Smooth muscle cell (in vitro differentiated cells): ENCODE measurements around the gene MAGI2. TPM values are rescaled to one million over a fixed set of nuclear protein-coding genes. Genes with fewer than 3 reads are reported as not detected.
A peak's percentile ranks its signal among the peaks of the same experiment; 100 is the strongest.

Experiments used
- DNase-seq: peaks from one replicate; lab custom pipeline; 2025; ENCODE audit not compliant: unreplicated experiment; lab: John Stamatoyannopoulos, UW
- H2AFZ ChIP-seq: fragments of 200-600 bp; sonication (generic); 2 replicates; pipeline ENCODE4 v1.6.0; 2016; ENCODE audit warnings: antibody characterized with exemption, low read depth, mild to moderate bottlenecking
- H3F3A ChIP-seq: fragments of 200-600 bp; sonication (generic); 2 replicates; pipeline ENCODE4 v1.6.0; 2017; ENCODE audit warnings: antibody characterized with exemption, low read depth
- H3K27ac ChIP-seq: fragments of 200-600 bp; sonication (generic); 2 replicates; pipeline ENCODE4 v1.5.1; 2016; ENCODE audit warnings: low read depth, mild to moderate bottlenecking
- H3K27me3 ChIP-seq: fragments of 200-600 bp; sonication (generic); 2 replicates; pipeline ENCODE4 v1.6.1; 2016; ENCODE audit warnings: low read depth, mild to moderate bottlenecking
- H3K36me3 ChIP-seq: fragments of 200-600 bp; sonication (generic); 2 replicates; pipeline ENCODE4 v1.5.1; 2016; ENCODE audit warnings: low read depth
- H3K4me1 ChIP-seq: fragments of 200-600 bp; sonication (generic); 2 replicates; pipeline ENCODE4 v1.5.1; 2016; ENCODE audit warnings: low read depth
- H3K4me2 ChIP-seq: fragments of 200-600 bp; sonication (generic); 2 replicates; pipeline ENCODE4 v1.6.0; 2016; ENCODE audit warnings: mild to moderate bottlenecking
- H3K4me3 ChIP-seq: fragments of 200-600 bp; sonication (generic); 2 replicates; pipeline ENCODE4 v1.5.1; 2016; ENCODE audit warnings: mild to moderate bottlenecking
- H3K79me2 ChIP-seq: fragments of 200-600 bp; sonication (generic); 2 replicates; pipeline ENCODE4 v1.6.0; 2016; ENCODE audit warnings: low read depth, mild to moderate bottlenecking
- H3K9ac ChIP-seq: fragments of 200-600 bp; sonication (generic); 2 replicates; pipeline ENCODE4 v1.6.0; 2016; ENCODE audit warnings: low read depth
- H3K9me3 ChIP-seq: fragments of 200-600 bp; sonication (generic); replicated peaks from 2 replicates; pipeline ENCODE4 v1.5.1; 2016; ENCODE audit warnings: low read depth
- H4K20me1 ChIP-seq: fragments of 200-600 bp; sonication (generic); 2 replicates; pipeline ENCODE4 v1.6.0; 2016; ENCODE audit warnings: low read depth
- WGBS: methylation state at CpG from one replicate; pipeline ENCODE4 v1.1.7; 2016; ENCODE audit warnings: low lambda C conversion rate; 5-methylcytosine and 5-hydroxymethylcytosine counted together
- polyA plus RNA-seq: library from polyadenylated mRNA; unstranded; fragments of >200 nt; fragmentation: Nextera tagmentation; extraction: Ambion mirVana; gene quantifications from 2 replicates; pipeline ENCODE4 v1.2.1, GENCODE V29; 2016
- total RNA-seq: library from RNA; depleted of rRNA; stranded (reverse); fragments of >200 nt; gene quantifications from 2 replicates; pipeline ENCODE4 v1.2.3, GENCODE V29; 2014
- TF ChIP-seq, protein P1 (sequence below): fragments of 200-600 bp; sonication (generic); IDR thresholded peaks from 2 replicates; pipeline ENCODE4 v1.5.1; 2017; ENCODE audit warnings: borderline replicate concordance, mild to moderate bottlenecking, antibody characterized with exemption; ENCODE audit not compliant: insufficient read depth, poor library complexity, severe bottlenecking

The MAGI2 gene
- total and polyA plus RNA-seq, 2 experiments from 2014 or later = 3.4 to 10.7 TPM

DNA sequence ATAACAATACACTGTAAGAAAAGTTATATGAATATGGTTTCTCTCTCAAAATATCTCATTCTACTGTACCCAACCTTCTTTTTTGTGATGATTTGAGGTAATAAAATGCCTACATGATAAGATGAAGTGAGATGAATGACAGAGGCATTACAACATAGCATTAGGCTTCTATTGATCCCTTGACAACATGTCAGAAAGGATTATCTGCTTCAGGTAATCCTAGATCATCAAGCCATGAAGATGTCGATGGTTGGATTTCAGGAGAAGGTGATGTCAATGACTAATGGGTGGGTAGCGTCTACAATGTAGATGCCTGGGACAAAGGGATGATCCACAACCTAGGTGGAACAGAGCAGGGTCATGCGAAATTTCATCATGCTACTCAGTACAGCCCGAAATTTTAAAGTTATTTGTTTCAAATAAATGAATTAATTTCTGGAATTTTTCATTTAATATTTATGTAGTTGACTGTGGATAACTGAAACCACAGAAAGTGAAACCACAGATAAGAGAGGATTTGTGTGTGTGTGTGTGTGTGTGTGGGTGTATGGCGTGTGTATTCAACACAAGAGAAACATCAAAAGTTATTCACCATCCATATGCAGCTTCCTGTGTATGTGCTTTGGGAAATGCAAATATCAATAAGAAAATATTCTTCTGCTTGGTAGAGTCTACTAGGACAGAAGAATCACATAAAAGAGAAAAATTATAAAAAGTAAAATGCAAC is 77.0 kb downstream of the MAGI2 start:
- no peaks in the 10 kb centered on the region for H3K27me3 ChIP-seq
- H3K4me2 ChIP-seq = peak overlapping the region; percentile 54
- no peak overlapping the region for H3K4me3 ChIP-seq
- no peaks in the 10 kb centered on the region for H3K4me1 ChIP-seq
- TF ChIP-seq, protein P1, sequence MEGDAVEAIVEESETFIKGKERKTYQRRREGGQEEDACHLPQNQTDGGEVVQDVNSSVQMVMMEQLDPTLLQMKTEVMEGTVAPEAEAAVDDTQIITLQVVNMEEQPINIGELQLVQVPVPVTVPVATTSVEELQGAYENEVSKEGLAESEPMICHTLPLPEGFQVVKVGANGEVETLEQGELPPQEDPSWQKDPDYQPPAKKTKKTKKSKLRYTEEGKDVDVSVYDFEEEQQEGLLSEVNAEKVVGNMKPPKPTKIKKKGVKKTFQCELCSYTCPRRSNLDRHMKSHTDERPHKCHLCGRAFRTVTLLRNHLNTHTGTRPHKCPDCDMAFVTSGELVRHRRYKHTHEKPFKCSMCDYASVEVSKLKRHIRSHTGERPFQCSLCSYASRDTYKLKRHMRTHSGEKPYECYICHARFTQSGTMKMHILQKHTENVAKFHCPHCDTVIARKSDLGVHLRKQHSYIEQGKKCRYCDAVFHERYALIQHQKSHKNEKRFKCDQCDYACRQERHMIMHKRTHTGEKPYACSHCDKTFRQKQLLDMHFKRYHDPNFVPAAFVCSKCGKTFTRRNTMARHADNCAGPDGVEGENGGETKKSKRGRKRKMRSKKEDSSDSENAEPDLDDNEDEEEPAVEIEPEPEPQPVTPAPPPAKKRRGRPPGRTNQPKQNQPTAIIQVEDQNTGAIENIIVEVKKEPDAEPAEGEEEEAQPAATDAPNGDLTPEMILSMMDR = no peak
- H3K27ac ChIP-seq = no peak overlapping the region
- 72% methylated on average over 5 of the region's 5 CpGs for WGBS
- H2AFZ ChIP-seq = no peak overlapping the region
- no peaks in the 10 kb centered on the region for H3K9me3 ChIP-seq
- no peaks in the 10 kb centered on the region for H3F3A ChIP-seq
- no peak overlapping the region for H3K9ac ChIP-seq
- H4K20me1 ChIP-seq = no peaks in the 10 kb centered on the region
- no peaks in the 10 kb centered on the region for H3K79me2 ChIP-seq
- no peaks in the 10 kb centered on the region for H3K36me3 ChIP-seq
- DNase-seq = no peak

GRCh38 chr7:79361214-79361613 is 92.3 kb downstream of the MAGI2 start:
- H3K4me2 ChIP-seq = no peak overlapping the region
- TF ChIP-seq, protein P1 = no peak
- H3K4me1 ChIP-seq = no peaks in the 10 kb centered on the region
- no peaks in the 10 kb centered on the region for H3K9me3 ChIP-seq
- no peak overlapping the region for H3K4me3 ChIP-seq
- no peak overlapping the region for H2AFZ ChIP-seq
- H3K79me2 ChIP-seq = no peaks in the 10 kb centered on the region
- DNase-seq = no peak
- H4K20me1 ChIP-seq = no peaks in the 10 kb centered on the region
- no peak overlapping the region for H3K9ac ChIP-seq
- no peak overlapping the region for H3K27ac ChIP-seq
- H3K36me3 ChIP-seq = no peaks in the 10 kb centered on the region
- WGBS = 46% methylated on average over 2 of the region's 2 CpGs
- H3K27me3 ChIP-seq = no peaks in the 10 kb centered on the region
- no peaks in the 10 kb centered on the region for H3F3A ChIP-seq

- Histone ChIP-seq H3K4me2 (no peak overlapping the region), H3K9me3 (no peaks in the 10 kb centered on the region), H2AFZ (no peak overlapping the region), H3F3A (no peaks in the 10 kb centered on the region), H3K36me3 (no peaks in the 10 kb centered on the region), H3K27me3 (no peaks in the 10 kb centered on the region), H3K4me1 (no peaks in the 10 kb centered on the region), H3K27ac (no peak overlapping the region), H3K79me2 (no peaks in the 10 kb centered on the region), H3K9ac (no peak overlapping the region), H3K4me3 (no peak overlapping the region), H4K20me1 (no peaks in the 10 kb centered on the region)
- DNase-seq = no peak
- WGBS = 96% methylated on average over 1 of the region's 1 CpG
- TF ChIP-seq, protein P1 = no peak
Measured at GRCh38 chr7:79359827-79360226, 93.6 kb downstream of the MAGI2 start.

- no peak overlapping the region for H3K9ac ChIP-seq
- no peak overlapping the region for H3K4me2 ChIP-seq
- no peaks in the 10 kb centered on the region for H4K20me1 ChIP-seq
- no peaks in the 10 kb centered on the region for H3F3A ChIP-seq
- no peak overlapping the region for H2AFZ ChIP-seq
- H3K27ac ChIP-seq = no peak overlapping the region
- no peak overlapping the region for H3K4me3 ChIP-seq
- DNase-seq = no peak
- no peaks in the 10 kb centered on the region for H3K36me3 ChIP-seq
- TF ChIP-seq, protein P1 = no peak
- H3K27me3 ChIP-seq = no peaks in the 10 kb centered on the region
- no peaks in the 10 kb centered on the region for H3K79me2 ChIP-seq
- no peaks in the 10 kb centered on the region for H3K4me1 ChIP-seq
- WGBS = 81% methylated on average over 1 of the region's 1 CpG
- no peaks in the 10 kb centered on the region for H3K9me3 ChIP-seq
Measured at GRCh38 chr7:79357101-79357500, 96.4 kb downstream of the MAGI2 start.
